Activated CD4-positive, CD25-positive, alpha-beta regulatory T cell treated with anti-CD3 and anti-CD28 coated beads, Interleukin-2, amount 50 U/mL, for 72 hours (primary cell): Measurements from ENCODE around the gene PARN.

ENCODE experiments used
- DNase-seq: peaks from one replicate; pipeline ENCODE4 v3.0.0; 2021

The PARN gene

DNA sequence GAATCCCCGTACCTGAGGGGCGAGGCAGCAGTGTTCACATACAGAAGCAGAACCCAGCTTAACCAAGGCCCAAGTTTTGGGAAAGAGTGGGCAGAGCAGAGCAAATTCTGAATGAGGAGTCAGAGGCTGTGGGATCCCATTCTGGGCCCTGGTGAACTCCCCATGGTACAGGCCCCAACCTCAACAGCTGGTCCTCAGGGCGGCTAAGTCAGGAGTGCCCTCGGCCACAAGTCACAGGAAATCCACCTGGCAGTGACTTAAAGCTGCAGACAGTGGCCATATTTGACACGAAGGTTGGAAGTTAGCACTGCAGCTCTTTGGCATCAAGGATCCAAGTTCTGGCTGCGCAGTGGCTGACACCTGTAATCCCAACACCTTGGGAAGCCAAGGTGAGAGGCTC, 237.1 kb downstream of the PARN start:
- DNase-seq, result no peak

DNA sequence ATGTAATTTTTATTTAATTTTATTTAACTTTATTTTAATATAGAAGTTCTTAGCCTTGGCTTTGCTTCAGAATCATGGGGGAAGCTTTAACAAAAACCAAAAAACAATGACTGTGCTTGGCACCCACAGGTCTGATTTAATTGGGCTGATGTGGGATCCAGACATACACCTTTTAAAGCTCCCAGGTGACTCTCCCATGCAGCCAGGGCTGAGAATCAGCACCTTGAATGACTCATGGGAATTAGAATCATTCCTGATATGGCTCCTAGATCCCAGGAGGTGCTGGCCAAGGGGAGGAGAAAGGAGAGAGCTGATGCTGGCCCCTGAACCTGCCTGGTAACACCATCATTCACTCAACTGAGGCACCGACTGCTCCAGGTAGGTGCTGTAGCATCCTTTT, 240.7 kb downstream of the PARN start:
- DNase-seq, result no peak

DNA sequence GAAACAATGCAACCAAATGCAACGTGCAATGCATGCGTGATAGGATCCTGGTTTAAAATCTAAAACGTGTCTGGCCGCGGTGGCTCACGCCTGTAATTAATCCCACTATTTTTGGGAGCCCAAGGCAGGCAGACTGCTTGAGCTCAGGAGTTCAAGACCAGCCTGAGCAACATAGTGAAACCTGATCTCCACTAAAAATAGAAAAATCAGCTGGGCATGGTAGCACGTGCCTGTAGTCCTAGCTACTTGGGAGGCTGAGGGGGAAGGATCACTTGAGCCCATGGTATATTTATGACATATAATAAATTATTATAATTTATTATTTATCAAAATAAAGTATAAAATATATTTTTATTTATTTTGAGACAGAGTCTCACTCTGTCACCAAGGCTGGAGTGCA, 241.8 kb downstream of the PARN start:
- no peak for DNase-seq

DNA sequence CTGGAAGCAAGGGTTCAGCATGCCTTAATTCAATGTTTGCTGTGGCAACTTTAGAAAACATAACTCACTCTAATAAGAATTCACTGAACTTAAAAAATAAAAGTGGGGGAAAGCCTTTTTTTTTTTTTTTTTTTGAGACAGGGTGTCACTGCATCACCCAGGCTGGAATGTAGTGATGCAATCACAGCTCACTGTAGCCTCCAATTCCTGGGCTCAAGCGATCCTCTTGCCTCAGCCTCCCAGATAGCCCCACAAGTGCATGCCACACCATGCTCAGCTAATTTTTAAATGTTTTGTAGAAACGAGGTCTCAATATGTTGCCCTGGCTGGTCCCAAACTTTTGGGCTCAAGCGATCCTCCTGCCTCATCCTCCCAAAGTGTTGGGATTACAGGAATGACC, 243.9 kb downstream of the PARN start:
- no peak for DNase-seq
